ENCODE data around the gene GPR108.
A peak's percentile ranks its signal among the peaks of the same experiment; 100 is the strongest.

The GPR108 gene

DNA sequence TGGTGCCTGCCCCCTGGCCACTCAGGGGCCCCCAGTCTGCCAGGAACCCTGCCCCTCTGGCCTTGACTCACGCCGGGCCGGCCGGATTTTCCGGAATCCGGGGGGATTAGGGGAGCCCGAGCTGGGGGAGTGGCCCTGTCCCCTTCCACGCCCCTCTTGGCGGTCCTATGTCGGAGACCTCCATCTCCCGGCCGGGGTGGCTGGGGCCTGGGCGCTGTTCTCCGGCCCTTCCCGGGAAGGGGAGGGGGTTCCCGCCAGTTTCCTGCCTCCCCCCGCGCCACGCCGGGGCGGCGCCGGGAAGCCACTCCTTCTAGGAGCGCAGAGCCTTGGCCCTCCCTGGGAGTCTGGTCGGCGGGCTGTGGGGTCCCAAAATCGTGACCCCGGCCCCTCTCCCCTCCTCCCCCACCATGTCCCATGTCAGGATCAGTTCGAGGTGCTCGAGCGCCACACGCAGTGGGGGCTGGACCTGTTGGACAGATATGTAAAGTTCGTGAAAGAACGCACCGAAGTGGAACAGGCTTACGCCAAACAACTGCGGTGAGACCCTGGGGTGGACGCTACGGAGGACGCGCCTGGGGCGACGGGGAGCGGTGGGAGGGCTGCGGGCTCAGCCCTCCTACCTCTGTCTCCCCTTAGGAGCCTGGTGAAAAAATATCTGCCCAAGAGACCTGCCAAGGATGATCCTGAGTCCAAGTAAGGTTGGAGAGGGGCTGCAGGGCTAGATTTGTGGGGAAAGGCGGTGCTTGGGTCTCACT lies 3.4 kb upstream of the GPR108 start:
- intact Hi-C loops (cut with DNase I): no loop called here
- peak in 3 of 42 donors; percentile 32 to 54 (median 42) for DNase-seq

DNA sequence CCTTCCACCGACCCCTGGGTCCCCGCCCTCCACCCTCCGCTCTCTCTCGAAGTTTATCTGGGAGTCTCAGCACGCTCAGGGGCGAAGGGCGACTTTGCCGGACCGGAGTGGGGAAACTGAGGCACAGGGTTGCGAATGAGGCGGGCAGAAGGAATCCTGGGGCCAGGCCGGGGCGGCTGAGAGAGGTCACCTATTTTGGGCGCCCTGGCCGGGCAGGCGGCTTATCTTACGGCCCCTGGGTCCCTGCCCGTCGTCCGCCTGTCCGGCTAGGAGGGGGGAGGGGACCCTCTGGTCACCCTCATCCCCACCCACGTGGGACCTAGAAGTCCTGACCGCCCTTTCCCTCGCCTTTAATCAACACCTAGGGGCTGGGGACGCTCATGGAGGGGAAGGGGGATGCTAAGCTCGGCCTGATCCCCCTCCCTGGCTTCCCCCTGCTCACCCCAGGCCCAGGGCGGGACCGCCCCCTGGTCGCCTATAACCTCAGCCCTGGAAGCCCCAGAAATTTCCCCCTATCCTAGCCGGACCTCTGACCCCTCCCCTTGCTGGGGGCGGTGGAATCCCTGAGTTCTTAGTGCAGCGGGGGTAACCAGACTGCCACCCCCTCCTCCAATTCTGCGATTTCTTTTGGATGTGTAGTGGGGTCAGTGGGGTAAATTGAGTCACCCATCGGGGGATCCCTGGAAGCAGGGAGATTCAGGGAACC lies 2.7 kb upstream of the GPR108 start:
- peak in 1 of 42 donors; percentile 30 for DNase-seq
- intact Hi-C loops (cut with DNase I): loop anchor here (5.0 to 10.0 kb wide), 2 partner anchors 122 to 205 kb away; partner anchors contain the start of gene TNFSF9

DNA sequence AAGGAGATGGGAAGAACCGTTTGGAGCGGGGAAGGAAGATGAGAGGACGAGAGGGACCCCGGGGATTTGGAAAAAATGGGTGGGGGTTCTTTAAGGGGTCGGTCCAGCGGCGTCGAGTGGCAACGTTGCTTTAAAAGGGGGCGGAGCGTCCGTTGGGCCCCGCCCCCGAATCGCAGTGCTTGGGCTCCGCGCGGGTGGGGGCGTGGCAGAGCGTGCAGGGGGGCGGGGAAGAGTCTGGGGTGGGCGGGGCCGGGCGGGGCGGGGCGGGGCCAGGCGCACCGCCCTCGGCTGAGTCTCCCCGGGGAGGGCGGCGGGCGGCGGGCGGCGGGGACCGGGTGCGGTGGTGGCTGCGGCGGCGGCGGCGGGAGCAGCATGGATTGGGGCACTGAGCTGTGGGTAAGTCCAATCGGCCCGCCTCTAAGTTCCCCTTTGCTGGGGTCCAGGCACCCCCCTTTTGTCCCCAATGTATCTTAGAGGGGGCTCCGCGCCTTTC lies 2.1 kb upstream of the GPR108 start, which contains the start of gene TRIP10:
Gene TRIP10, plus strand, starts transcription at position 291 of the 493 bp plus-strand sequence. Its CDS starts 82 bp downstream, at position 373.
- peak; percentile 56 to 93 (median 86) for DNase-seq
- intact Hi-C loops (cut with DNase I): loop anchor here (5.0 to 10.0 kb wide), 2 partner anchors 123 to 205 kb away; partner anchors contain the start of gene TNFSF9

DNA sequence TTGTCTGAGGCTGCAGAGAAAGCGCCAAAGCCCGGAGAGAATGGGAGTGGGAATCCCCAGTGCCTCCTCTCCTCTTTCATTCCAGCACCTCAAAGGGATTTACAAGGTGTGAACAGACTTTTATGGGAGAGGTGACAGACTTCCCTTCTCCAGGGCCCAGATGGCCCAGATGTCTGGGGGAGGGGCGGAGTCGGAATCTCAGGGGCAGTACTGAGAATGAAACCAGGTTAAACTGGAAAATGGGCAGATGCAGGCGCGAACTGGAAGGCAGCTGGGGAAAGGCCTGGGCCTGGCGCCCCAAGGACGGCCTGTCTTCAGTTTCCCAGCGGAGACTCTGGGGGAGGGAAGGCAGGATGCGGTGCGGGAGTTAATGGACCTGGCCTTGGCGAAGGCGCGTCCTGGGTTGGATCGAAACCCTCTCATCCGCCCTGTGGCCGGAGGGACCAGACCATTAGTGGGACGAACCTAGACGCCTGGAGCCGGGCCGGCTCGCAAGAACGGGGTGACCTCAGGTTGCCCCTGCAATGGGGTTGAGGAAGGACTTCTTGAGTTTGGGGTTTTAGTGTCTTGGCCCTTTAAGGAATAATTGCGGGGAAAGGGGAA lies 1.5 kb upstream of the GPR108 start:
- DNase-seq: peak in 8 of 42 donors; percentile 20 to 55 (median 29)
- intact Hi-C loops (cut with DNase I): loop anchor here (5.0 to 10.0 kb wide), 2 partner anchors 123 to 204 kb away; partner anchors contain the start of gene TNFSF9

DNA sequence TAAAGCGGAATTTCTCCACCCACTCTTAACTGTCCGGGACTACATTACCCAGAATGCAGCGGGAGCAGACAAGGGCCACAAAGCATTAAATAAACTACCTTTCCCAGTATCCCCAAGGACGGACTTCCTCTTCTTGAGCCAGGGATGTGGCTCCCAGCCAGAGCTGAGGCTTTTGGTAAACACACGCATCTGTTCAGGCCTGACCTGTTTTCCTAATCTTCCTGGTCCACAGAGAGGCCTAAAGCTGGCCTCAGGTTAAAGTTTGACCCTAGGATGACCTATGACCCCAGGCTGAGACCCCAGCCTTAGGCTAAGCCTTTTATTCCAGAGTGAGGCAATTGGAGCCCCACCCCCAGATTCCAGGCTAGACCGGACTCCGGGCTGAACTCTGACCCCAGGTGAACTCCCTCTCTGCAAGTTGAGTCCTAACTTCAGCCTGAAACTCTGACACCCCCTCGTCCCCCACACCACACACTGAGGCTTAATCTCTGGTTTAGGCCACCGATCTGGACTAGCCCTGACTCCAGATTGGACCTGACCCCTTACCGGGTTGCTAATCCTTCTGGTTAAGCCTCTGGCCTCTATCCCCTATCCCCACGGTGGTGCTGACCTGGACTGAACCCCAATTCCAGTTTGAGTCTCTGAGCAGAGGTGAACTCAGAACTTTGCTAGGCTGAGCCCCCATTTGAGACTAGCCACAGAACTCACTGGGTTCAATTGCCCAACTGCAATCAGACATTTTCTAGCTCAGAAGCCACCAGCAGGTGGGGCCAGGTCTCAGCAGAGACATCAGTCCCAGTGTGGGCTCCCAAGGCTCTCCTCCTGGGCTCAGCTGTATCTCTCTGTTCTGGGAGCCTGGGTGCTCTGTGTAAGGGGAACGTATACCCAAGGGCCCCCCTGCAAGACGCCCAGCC lies 750 bp upstream of the GPR108 start:
- intact Hi-C loops (cut with DNase I): loop anchor here (5.0 to 10.0 kb wide), 2 partner anchors 124 to 203 kb away; partner anchors contain the start of gene TNFSF9
- DNase-seq: peak; percentile 64 to 96 (median 79)

DNA sequence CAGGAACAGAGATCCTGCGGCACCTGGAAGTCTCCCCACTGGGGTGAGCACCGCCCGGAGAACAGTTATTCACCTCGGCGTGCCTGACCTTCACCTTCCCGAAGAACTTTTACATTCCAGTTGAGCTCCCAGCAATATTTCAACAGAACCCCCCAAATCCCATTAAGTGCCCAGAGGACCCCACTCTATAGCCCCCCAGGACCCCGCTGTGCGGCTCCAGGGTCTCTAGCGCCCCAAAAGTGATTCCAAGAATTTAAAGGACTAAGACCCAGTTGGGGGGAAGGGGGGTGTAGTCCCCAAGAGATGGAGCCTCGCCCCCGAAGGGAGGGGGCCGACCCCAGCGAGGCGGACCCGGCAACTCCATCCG lies 480 bp downstream of the GPR108 start:
- peak in 4 of 42 donors; percentile 29 to 66 (median 40) for DNase-seq
- intact Hi-C loops (cut with DNase I): loop anchor here (5.0 to 10.0 kb wide), 2 partner anchors 125 to 202 kb away; partner anchors contain the start of gene TNFSF9

DNA sequence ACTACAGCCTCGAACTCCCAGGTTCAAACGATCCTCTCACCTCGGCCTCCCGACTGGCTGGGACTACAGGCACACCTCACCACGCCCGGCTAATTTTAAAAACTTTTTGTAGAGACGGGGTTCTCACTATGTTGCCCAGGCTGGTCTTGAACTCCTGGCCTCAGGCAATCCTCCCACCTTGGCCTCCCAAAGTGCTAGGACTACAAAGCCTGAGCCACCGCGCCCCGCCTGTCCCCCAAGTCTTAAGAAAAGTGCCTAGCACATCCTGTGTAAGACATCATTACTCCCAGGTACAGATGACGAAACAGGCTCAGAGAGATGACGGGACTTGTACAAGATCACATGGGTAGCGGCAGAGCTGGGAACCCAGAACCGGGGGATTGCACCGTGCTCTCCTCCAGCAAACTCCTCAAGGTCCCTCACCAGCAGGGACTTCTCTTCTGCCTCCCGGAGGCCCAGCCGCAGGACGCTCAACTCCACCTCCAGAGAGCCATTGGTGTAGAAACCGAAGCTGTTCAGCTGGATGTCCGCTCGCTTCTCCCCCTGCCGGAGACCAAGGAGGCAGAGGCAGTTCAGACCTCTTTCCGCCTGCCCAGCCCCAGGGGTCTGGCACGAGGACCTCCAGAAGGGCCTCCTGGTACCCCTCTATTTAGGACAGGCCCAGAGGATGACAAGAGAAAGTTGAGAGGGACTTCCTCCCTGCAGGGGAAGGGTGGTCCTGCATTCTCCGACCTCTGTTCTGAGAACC lies 1.0 kb downstream of the GPR108 start:
- DNase-seq: peak in 41 of 42 donors; percentile 39 to 86 (median 66)
- intact Hi-C loops (cut with DNase I): loop anchor here (5.0 to 10.0 kb wide), 2 partner anchors 126 to 202 kb away; partner anchors contain the start of gene TNFSF9

DNA sequence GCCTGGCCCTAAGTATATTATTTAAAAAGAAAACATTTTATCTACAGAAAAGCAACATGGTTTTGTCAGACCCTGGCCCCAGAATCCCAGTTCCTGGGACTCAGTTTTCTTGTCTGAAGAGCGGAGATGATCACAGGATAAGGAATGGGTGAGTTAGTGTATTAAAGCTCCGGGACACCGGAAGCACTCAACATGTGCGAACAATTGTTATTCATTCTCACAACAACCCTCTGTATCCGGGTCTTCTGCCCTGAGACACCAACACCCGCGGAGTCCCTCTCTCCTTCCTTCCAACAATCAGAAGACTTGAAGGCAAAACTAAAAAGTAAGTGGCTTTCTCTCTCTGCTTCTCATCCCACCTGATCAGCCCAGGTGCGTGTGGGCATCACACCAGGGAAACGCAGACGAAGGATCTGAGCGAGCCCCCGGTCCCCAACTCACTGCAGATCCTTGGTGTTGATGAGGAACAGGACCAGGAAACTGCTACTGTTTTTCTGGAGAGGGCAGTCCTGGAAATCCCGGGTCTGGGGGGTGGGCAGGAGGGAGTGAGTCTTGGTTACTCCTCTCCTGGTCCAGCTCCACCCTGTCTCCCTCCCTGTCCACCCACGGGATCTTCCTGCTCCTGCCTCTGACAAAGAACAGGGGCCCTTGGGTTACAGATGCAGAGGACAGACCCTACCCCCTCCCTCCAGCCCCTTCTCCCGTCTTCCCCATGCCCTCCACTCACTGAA lies 2.0 kb downstream of the GPR108 start:
- intact Hi-C loops (cut with DNase I): loop anchor here (5.0 to 10.0 kb wide), 2 partner anchors 127 to 201 kb away; partner anchors contain the start of gene TNFSF9
- DNase-seq: no peak

DNA sequence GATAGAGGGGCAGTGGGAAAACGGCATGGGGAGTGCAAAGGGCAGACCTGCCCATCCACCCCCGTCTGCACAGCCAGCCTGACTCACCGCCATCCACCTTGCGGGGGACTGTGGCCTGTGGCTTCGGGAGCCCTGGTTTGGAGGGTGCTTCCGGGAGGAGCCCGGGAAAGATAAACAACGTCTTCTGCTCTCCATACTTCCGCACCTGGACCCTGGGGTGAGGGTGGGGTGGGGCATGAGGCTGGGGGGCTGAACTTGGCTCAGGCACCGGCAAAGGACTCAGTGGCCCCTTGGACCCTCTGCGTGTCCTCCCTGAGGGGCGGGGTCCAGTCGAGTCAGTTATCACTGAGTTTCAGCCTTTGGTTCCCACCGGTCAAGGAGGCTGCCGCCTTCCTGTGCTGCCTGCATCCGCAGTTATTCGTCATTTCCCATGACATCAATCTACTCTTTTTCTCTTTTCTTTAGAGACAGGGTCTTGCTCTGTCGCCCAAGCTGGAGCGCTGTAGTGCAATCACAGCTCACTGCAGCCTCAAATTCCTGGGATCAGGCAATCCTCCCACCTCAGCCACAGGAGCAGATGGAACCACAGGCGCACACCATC lies 3.2 kb downstream of the GPR108 start:
- DNase-seq: no peak
- intact Hi-C loops (cut with DNase I): loop anchor here (10.0 kb wide), 1 partner anchor 199 kb away; the partner anchor contains the start of gene TNFSF9

DNA sequence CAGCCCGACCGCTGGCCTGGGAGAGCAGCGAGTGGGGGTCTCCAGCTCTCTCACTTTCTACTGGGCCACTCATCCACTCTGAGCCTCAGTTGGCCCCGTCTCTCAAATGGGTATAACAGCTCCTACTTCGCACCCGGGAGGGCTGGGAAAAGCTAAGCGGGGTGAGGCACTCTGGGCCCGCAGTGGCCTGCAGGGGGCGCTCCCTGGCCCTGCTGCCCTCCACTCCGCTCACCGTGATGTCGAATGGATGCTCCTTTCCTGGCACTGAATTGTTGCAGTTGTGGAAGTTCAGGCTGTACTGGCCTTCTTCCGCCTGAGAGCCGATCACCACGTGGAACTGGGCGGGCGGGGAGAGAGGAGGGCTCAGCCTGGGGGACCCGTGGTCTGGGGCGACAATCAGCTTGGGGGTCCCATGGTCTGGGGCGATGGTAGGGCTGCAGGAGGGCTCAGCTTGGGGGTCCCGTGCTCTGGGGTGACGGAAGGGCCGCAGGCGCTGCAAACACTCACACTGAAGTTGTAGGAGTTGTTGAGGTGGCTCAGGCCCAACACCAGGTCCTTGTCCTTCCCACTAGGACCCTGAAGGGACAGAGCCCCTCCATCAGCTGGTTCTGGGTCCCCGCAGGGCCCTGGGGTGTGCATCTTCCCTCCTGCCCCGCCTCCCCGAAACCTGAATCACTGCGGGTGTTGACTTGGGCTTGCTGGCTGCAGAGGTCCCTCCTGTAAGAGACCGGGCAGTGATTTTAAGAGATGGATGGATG lies 3.9 kb downstream of the GPR108 start:
- intact Hi-C loops (cut with DNase I): loop anchor here (10.0 kb wide), 1 partner anchor 199 kb away; the partner anchor contains the start of gene TNFSF9

DNA sequence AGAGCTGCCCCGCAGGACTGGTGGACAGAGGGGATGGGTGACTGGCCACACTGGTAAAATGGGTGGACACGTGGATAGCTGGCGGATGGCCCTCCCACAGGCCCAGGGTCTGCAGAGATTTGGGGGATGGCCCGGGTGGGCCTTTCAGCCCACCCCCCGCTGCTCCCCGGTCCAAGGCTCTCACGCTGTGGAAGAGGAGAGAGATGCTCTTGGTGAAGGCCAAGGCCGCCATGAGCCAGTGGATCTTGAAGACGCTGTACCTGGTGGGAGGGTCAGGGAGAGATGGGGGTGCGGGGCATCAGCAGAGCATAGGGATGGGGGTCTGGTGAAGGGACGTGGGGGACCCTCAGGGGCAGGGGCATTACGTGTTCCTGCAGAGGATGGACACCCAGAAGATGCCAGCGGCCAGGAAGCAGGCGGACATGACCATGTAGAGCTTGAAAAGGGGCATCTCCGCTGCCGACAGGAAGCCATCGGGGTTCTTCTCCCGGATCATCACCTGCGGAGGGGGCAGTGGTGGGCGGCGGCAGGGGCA lies 4.5 kb downstream of the GPR108 start:
- intact Hi-C loops (cut with DNase I): loop anchor here (10.0 kb wide), 1 partner anchor 198 kb away; the partner anchor contains the start of gene TNFSF9
- DNase-seq: no peak

More for the DNA sequence above, 3.9 kb downstream of the GPR108 start:
- no peak for DNase-seq

DNA sequence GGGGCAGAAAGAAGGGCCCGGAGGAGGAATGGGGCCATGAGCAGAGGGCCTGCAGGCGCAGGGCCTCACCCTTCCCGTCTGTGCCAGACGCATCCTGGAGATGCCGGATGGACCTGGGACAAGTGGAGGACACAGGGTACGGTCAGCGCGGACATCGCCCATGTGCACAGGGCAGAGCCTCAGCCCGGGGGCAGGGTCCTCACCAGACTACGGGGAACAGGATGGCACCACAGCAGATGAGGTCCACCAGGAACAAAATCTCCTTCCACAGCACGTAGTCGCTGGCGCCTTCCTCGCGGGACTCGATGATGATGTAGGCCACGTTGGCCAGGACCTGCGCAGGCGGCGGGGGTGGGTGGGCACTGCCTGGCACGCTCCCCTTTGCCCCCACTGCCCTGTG lies 5.6 kb downstream of the GPR108 start:
- no peak for DNase-seq
- intact Hi-C loops (cut with DNase I): loop anchor here (10.0 kb wide), 1 partner anchor 197 kb away; the partner anchor contains the start of gene TNFSF9

DNA sequence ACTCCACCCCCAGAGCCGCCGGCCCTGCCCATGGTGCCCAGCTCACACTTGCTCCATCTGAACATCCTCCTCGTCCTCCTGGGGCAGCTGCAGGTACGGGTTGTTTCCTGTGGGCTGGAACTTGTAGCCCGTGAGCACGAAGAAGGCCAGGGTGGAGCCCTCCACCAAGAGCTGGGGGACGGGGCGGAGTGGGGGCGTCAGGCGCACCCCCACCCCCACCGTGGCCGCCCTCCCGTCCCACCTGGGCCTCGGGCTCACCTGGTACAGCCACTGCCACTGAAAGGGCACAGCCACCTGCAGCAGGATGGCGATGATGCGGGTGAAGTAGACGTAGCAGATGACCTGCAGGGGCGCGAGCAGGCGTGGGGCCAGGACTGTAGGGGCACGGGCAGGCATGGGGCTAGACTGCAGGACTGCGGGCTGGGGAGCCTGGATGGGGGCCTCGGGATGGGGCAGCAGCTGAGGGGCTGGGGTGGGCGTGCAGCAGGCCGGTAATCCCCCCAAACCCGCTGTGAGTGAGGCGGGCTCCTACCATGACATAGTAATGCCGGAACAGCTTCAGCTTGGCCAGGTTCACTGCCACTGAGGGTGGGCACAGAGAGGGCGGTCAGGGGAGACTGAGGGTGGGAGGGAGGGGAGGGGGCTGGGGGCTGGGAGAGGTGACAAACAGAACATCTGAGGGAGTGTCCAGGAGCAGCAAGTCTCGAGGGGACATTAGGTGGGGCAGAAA lies 6.3 kb downstream of the GPR108 start:
- no peak for DNase-seq
- intact Hi-C loops (cut with DNase I): loop anchor here (10.0 kb wide), 1 partner anchor 196 kb away; the partner anchor contains the start of gene TNFSF9
